Measurements from ENCODE around the gene PDE11A. TPM values are rescaled to one million over a fixed set of nuclear protein-coding genes. Genes with fewer than 3 reads are reported as not detected.

Gene PDE11A
- total RNA-seq, 1 experiment from 2014 or later, result 0.61 TPM

DNA sequence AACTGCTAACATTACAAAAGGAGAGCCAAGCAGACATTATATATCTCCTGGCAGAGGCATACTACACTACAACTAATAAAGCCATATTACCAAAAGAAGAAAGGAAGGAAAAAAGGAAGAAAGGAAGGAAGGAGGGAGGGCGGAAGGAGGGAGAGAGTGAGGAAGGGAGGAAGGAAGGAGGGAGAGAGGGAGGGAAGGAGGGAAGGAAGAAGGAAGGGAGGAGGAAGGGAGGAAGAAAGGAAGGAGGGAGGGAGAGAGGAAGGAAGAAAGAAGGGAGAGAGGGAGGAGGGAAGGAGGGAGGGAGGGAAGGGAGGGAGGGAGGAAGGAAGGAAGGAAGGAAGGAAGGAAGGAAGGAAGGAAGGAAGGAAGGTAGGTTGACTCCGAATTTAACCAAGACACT lies 133.4 kb downstream of the PDE11A start:
- peaks cover 12% of the 10 kb centered on the region for H3K27me3 ChIP-seq (ENCODE audit: insufficient read depth, low read length)
- no peak for ATAC-seq
- H3K9ac ChIP-seq (ENCODE audit: low read length), result no peak overlapping the region
- intact Hi-C loops (cut with micrococcal nuclease), result no loop called here
- no peaks in the 10 kb centered on the region for H3K4me1 ChIP-seq (ENCODE audit: control insufficient read depth in 1 of 2, insufficient read depth in 2 of 2, low read length in 2 of 2)
- BruUV-seq (replicated peaks), result no TSS peak
- CTCF ChIA-PET, result no interaction called here
- no peaks in the 10 kb centered on the region for H3K79me2 ChIP-seq (ENCODE audit: insufficient read depth, low read length)
- no peaks in the 10 kb centered on the region for H3K36me3 ChIP-seq (ENCODE audit: control insufficient read depth in 1 of 2, insufficient read depth in 2 of 2, low read length in 2 of 2)
- H3K4me3 ChIP-seq (replicated peaks in 1 of 2; ENCODE audit: low read depth in 1 of 2, low read length in 2 of 2), result no peak overlapping the region
- no peaks in the 10 kb centered on the region for H4K20me1 ChIP-seq (ENCODE audit: insufficient read depth)
- no peaks in the 10 kb centered on the region for H3K9me3 ChIP-seq (ENCODE audit: control insufficient read depth in 1 of 2, insufficient read depth in 1 of 2, low read depth in 1 of 2, low read length in 2 of 2)
- RAD21 ChIA-PET (ENCODE audit: low non-redundant PET in 1 of 2, low total read pairs in 2 of 2, uncharacterized antibody in 2 of 2, unreplicated experiment in 2 of 2), result no interaction called here
- DNase-seq (ENCODE audit: low read depth, low spot score), result no peak
- POLR2A ChIA-PET, result interaction anchor here (0.9 kb wide), 1 partner anchor 23 kb away, joined by 4 read pairs; no protein-coding TSS in a partner anchor
- H3K27ac ChIP-seq (ENCODE audit: low read depth, low read length), result no peak overlapping the region
- H2AFZ ChIP-seq (ENCODE audit: low read depth, low read length, poor library complexity, severe bottlenecking), result no peak overlapping the region
- TF ChIP-seq CEBPB (IDR thresholded peaks at IDR 0.05; ENCODE audit: low read depth) (no peak), SP1 (IDR thresholded peaks at IDR 0.05; ENCODE audit: low read depth) (no peak), ZNF274 (IDR thresholded peaks at IDR 0.05; ENCODE audit: low read depth, low read length) (no peak), CBX3 (IDR thresholded peaks at IDR 0.05; ENCODE audit: low read depth) (no peak), SIN3A (IDR thresholded peaks at IDR 0.05; ENCODE audit: low read depth) (no peak), SRF (IDR thresholded peaks at IDR 0.05; ENCODE audit: low read depth) (no peak), FOSL1 (IDR thresholded peaks at IDR 0.05; ENCODE audit: low read depth) (no peak), TCF7L2 (IDR thresholded peaks at IDR 0.05; ENCODE audit: borderline replicate concordance, extremely low read depth, insufficient read depth, insufficient read length) (no peak), EZH2 (IDR thresholded peaks at IDR 0.05) (no peak), ZFX (IDR thresholded peaks at IDR 0.05) (no peak), RAD21 (IDR thresholded peaks at IDR 0.05; ENCODE audit: low read depth) (no peak), POLR2A (IDR thresholded peaks at IDR 0.05; ENCODE audit: borderline replicate concordance, extremely low read depth, insufficient read depth, insufficient read length) (no peak), POLR2AphosphoS5 (IDR thresholded peaks at IDR 0.05; ENCODE audit: low read depth, low read length) (no peak), EZH2phosphoT487 (IDR thresholded peaks at IDR 0.05; ENCODE audit: borderline replicate concordance) (no peak), YY1 (IDR thresholded peaks at IDR 0.05; ENCODE audit: extremely low read depth, insufficient replicate concordance, low read depth, low read length) (no peak)
- TF ChIP-seq, protein P1, sequence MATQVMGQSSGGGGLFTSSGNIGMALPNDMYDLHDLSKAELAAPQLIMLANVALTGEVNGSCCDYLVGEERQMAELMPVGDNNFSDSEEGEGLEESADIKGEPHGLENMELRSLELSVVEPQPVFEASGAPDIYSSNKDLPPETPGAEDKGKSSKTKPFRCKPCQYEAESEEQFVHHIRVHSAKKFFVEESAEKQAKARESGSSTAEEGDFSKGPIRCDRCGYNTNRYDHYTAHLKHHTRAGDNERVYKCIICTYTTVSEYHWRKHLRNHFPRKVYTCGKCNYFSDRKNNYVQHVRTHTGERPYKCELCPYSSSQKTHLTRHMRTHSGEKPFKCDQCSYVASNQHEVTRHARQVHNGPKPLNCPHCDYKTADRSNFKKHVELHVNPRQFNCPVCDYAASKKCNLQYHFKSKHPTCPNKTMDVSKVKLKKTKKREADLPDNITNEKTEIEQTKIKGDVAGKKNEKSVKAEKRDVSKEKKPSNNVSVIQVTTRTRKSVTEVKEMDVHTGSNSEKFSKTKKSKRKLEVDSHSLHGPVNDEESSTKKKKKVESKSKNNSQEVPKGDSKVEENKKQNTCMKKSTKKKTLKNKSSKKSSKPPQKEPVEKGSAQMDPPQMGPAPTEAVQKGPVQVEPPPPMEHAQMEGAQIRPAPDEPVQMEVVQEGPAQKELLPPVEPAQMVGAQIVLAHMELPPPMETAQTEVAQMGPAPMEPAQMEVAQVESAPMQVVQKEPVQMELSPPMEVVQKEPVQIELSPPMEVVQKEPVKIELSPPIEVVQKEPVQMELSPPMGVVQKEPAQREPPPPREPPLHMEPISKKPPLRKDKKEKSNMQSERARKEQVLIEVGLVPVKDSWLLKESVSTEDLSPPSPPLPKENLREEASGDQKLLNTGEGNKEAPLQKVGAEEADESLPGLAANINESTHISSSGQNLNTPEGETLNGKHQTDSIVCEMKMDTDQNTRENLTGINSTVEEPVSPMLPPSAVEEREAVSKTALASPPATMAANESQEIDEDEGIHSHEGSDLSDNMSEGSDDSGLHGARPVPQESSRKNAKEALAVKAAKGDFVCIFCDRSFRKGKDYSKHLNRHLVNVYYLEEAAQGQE (IDR thresholded peaks at IDR 0.05; ENCODE audit: low read depth), result no peak
- TF ChIP-seq, protein P2, sequence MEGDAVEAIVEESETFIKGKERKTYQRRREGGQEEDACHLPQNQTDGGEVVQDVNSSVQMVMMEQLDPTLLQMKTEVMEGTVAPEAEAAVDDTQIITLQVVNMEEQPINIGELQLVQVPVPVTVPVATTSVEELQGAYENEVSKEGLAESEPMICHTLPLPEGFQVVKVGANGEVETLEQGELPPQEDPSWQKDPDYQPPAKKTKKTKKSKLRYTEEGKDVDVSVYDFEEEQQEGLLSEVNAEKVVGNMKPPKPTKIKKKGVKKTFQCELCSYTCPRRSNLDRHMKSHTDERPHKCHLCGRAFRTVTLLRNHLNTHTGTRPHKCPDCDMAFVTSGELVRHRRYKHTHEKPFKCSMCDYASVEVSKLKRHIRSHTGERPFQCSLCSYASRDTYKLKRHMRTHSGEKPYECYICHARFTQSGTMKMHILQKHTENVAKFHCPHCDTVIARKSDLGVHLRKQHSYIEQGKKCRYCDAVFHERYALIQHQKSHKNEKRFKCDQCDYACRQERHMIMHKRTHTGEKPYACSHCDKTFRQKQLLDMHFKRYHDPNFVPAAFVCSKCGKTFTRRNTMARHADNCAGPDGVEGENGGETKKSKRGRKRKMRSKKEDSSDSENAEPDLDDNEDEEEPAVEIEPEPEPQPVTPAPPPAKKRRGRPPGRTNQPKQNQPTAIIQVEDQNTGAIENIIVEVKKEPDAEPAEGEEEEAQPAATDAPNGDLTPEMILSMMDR (IDR thresholded peaks at IDR 0.05 in 2 of 3, conservative IDR thresholded peaks at IDR 0.05 in 1 of 3; ENCODE audit: borderline replicate concordance in 1 of 3, insufficient read depth in 1 of 3, low read depth in 2 of 3, low read length in 2 of 3), result no peak
- TF ChIP-seq, protein P3, sequence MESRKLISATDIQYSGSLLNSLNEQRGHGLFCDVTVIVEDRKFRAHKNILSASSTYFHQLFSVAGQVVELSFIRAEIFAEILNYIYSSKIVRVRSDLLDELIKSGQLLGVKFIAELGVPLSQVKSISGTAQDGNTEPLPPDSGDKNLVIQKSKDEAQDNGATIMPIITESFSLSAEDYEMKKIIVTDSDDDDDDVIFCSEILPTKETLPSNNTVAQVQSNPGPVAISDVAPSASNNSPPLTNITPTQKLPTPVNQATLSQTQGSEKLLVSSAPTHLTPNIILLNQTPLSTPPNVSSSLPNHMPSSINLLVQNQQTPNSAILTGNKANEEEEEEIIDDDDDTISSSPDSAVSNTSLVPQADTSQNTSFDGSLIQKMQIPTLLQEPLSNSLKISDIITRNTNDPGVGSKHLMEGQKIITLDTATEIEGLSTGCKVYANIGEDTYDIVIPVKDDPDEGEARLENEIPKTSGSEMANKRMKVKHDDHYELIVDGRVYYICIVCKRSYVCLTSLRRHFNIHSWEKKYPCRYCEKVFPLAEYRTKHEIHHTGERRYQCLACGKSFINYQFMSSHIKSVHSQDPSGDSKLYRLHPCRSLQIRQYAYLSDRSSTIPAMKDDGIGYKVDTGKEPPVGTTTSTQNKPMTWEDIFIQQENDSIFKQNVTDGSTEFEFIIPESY (IDR thresholded peaks at IDR 0.05; ENCODE audit: extremely low read depth, insufficient replicate concordance, low read length), result no peak
- TF ChIP-seq, protein P4, sequence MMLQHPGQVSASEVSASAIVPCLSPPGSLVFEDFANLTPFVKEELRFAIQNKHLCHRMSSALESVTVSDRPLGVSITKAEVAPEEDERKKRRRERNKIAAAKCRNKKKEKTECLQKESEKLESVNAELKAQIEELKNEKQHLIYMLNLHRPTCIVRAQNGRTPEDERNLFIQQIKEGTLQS (IDR thresholded peaks at IDR 0.05), result no peak
- H3K9me2 ChIP-seq (ENCODE audit: insufficient read depth), result no peaks in the 10 kb centered on the region
- no peak overlapping the region for H3K4me2 ChIP-seq (ENCODE audit: low read length)
